ENCODE measurements around the gene PAX2. TPM values are rescaled to one million over a fixed set of nuclear protein-coding genes. Genes with fewer than 3 reads are reported as not detected.

The PAX2 gene
- total RNA-seq, 1 experiment from 2014 or later: not detected

GRCh38 chr10:100866010-100866409 is 120.6 kb downstream of the PAX2 start:
- Histone ChIP-seq H2AFZ (ENCODE audit: low read length) (no peak overlapping the region), H4K20me1 (ENCODE audit: control insufficient read depth, insufficient read depth, insufficient read length) (no peaks in the 10 kb centered on the region), H4K91ac (ENCODE audit: insufficient read length, low read depth, low read length) (no peak overlapping the region), H2BK12ac (ENCODE audit: insufficient read length, low read depth, low read length) (no peak overlapping the region), H3K27ac (ENCODE audit: insufficient read length, low read depth, low read length) (no peak overlapping the region), H3K18ac (ENCODE audit: insufficient read length, low read depth, low read length) (no peak overlapping the region), H3K4me1 (ENCODE audit: insufficient read depth, low read length) (no peaks in the 10 kb centered on the region), H2AK5ac (ENCODE audit: insufficient read length, low read length) (no peak overlapping the region), H3K4ac (ENCODE audit: low read depth, low read length) (no peak overlapping the region), H3K79me2 (ENCODE audit: insufficient read depth, low read length) (no peaks in the 10 kb centered on the region), H3K27me3 (ENCODE audit: insufficient read depth, low read length) (peaks cover 11% of the 10 kb centered on the region; the same call in 1 of the 2 replicates), H3K14ac (ENCODE audit: insufficient read depth, low read length) (no peak overlapping the region), H3K4me2 (ENCODE audit: insufficient read depth, insufficient read length, low read length) (peak overlapping the region; percentile 46), H2BK120ac (ENCODE audit: low read depth, low read length, poor library complexity, severe bottlenecking) (no peak overlapping the region), H2BK5ac (ENCODE audit: insufficient read length, low read length) (no peak overlapping the region), H2BK15ac (ENCODE audit: low read depth, low read length) (no peak overlapping the region), H3K23ac (ENCODE audit: insufficient read length, low read depth, low read length) (no peak overlapping the region), H3K79me1 (ENCODE audit: insufficient read depth, low read depth, low read length, poor library complexity, severe bottlenecking) (no peaks in the 10 kb centered on the region), H3K9ac (ENCODE audit: extremely low read depth, insufficient read length, low read length) (no peak overlapping the region), H3K23me2 (ENCODE audit: insufficient read length, low read depth, low read length, poor library complexity, severe bottlenecking) (no peaks in the 10 kb centered on the region), H2BK20ac (ENCODE audit: low read depth, low read length, poor library complexity, severe bottlenecking) (no peak overlapping the region), H3K9me3 (ENCODE audit: control insufficient read depth, low read depth, low read length) (no peaks in the 10 kb centered on the region), H3T11ph (ENCODE audit: low read length) (no peak overlapping the region), H3K56ac (ENCODE audit: insufficient read length, low read depth, low read length) (no peak overlapping the region), H4K5ac (ENCODE audit: insufficient read length, low read depth, low read length) (no peak overlapping the region), H4K8ac (replicated peaks; ENCODE audit: insufficient read length, low read depth, low read length) (no peak overlapping the region)
- TF ChIP-seq CTCF (conservative IDR thresholded peaks at IDR 0.05): no peak
- DNase-seq: no peak
- Mint-ChIP-seq H3K4me1 (peaks cover 15 to 20% of the 10 kb centered on the region in 2 experiments), H3K27ac (no peak overlapping the region), H3K36me3 (ENCODE audit: insufficient read depth in 1 of 3, low read depth in 3 of 3) (no peaks in the 10 kb centered on the region), H3K27me3 (ENCODE audit: low read depth) (peaks cover 93% of the 10 kb centered on the region), H3K9me3 (no peaks in the 10 kb centered on the region), H3K4me3 (peak overlapping the region; percentile 35 to 67)
- WGBS (ENCODE audit: extremely low coverage, insufficient read length, low lambda C conversion rate): no CpG with 5 or more reads among the region's 7 CpGs
